Esophagus muscularis mucosa (tissue), 4 donors: ENCODE results near the gene TSPYL2. TPM values are rescaled to one million over a fixed set of nuclear protein-coding genes. Genes with fewer than 3 reads are reported as not detected.

ENCODE experiments used
- DNase-seq: peaks from one replicate; pipeline ENCODE4 v3.0.0-alpha.2; 2017; ENCODE audit errors: extremely low spot score
- H3K27ac ChIP-seq, 4 donors: fragments of 200-600 bp; sonication (generic); replicated peaks in 1 of 4; 1 replicate in 3 of 4; 2 replicates in 1 of 4; pipeline ENCODE4 v1.5.1; 2016 to 2019; ENCODE audit warnings: mild to moderate bottlenecking in 1 of 4
- H3K27me3 ChIP-seq, 4 donors: fragments of 200-600 bp; sonication (generic); one replicate each; pipeline versions ENCODE4 v1.5.1 to v1.6.0; 2016 to 2019
- H3K36me3 ChIP-seq, 4 donors: fragments of 200-600 bp; sonication (generic); one replicate each; pipeline ENCODE4 v1.5.1; 2016 to 2019
- H3K4me1 ChIP-seq, 4 donors: fragments of 200-600 bp; sonication (generic); one replicate each; pipeline ENCODE4 v1.5.1; 2016 to 2019
- H3K4me3 ChIP-seq, 4 donors: fragments of 200-600 bp; sonication (generic); 1 replicate in 2 of 4; 2 replicates in 2 of 4; pipeline ENCODE4 v1.5.1; 2016 to 2019; ENCODE audit warnings: mild to moderate bottlenecking in 4 of 4, moderate library complexity in 1 of 4
- H3K9me3 ChIP-seq, 4 donors: fragments of 200-600 bp; sonication (generic); 1 replicate in 3 of 4; 2 replicates in 1 of 4; pipeline ENCODE4 v1.5.1; 2016 to 2019
- EP300 ChIP-seq: sonication (generic); formaldehyde crosslinking; IDR thresholded peaks from one replicate; pipeline ENCODE4 v1.6.1; 2017; ENCODE audit warnings: antibody characterized with exemption
- POLR2A ChIP-seq: fragments of 450-650 bp; IDR thresholded peaks from one replicate; pipeline ENCODE4 v1.6.1; 2017; ENCODE audit warnings: antibody characterized with exemption, moderate library complexity, mild to moderate bottlenecking, low read depth
- POLR2AphosphoS5 ChIP-seq, 2 donors: sonication (generic); formaldehyde crosslinking; IDR thresholded peaks; one replicate each; pipeline ENCODE4 v1.6.1; 2017; ENCODE audit warnings: antibody characterized with exemption in 2 of 2
- WGBS: methylation state at CpG from one replicate; pipeline ENCODE4 v1.1.5; 2018; 5-methylcytosine and 5-hydroxymethylcytosine counted together
- intact Hi-C: fragments of 100-400 bp; cut with DNase I; formaldehyde crosslinking; loops from one replicate; pipeline ENCODE4 v1.15.1; 2023
- total RNA-seq, 4 donors: library from RNA; depleted of rRNA; stranded (reverse); fragments of >200 nt; gene quantifications; one replicate each; pipeline versions ENCODE4 v1.1.0 to v1.2.1, GENCODE V29; 2016
- TF ChIP-seq, protein P1 (sequence below), 3 experiments: fragments of 200-600 bp in 2 of 3; fragments of 450-650 bp in 1 of 3; sonication (generic) in 2 of 3; IDR thresholded peaks; one replicate each; pipeline ENCODE4 v1.5.1; 2017 to 2019; ENCODE audit warnings: antibody characterized with exemption in 3 of 3, mild to moderate bottlenecking in 2 of 3, moderate library complexity in 1 of 3

The TSPYL2 gene
- total RNA-seq, 4 donors from 2014 or later = 65.9 to 98.8 (median 92.2) TPM

DNA sequence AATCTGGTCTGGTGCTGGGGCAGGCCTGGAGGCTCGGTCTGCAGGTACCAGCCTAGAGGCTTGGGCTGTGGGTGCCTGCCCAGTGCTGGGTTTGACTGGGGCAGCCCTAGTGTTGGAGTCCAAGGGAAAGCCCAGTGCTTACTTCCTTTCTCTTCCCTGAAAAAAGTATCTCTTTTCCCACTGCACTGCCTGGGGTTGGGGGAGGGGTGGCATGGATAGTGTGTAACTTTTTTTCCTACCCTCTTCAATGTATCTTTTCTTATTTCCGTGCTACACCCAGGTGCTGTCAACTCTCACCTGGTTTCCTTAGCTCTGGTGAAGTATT is 33.3 kb downstream of the TSPYL2 start:
- TF ChIP-seq, protein P1, sequence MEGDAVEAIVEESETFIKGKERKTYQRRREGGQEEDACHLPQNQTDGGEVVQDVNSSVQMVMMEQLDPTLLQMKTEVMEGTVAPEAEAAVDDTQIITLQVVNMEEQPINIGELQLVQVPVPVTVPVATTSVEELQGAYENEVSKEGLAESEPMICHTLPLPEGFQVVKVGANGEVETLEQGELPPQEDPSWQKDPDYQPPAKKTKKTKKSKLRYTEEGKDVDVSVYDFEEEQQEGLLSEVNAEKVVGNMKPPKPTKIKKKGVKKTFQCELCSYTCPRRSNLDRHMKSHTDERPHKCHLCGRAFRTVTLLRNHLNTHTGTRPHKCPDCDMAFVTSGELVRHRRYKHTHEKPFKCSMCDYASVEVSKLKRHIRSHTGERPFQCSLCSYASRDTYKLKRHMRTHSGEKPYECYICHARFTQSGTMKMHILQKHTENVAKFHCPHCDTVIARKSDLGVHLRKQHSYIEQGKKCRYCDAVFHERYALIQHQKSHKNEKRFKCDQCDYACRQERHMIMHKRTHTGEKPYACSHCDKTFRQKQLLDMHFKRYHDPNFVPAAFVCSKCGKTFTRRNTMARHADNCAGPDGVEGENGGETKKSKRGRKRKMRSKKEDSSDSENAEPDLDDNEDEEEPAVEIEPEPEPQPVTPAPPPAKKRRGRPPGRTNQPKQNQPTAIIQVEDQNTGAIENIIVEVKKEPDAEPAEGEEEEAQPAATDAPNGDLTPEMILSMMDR (IDR thresholded peaks at IDR 0.05) = no peak
- TF ChIP-seq POLR2AphosphoS5 (IDR thresholded peaks at IDR 0.05) (no peak), POLR2A (no peak), EP300 (no peak)
- Histone ChIP-seq H3K4me1 (peaks cover 6 to 17% (median 13%) of the 10 kb centered on the region in 4 donors), H3K4me3 (no peak overlapping the region), H3K36me3 (peaks cover 0 to 8% (median 0%) of the 10 kb centered on the region in 4 donors), H3K27me3 (no peaks in the 10 kb centered on the region), H3K9me3 (no peaks in the 10 kb centered on the region), H3K27ac (peak overlapping the region; percentile 63 to 74 (median 68))
- intact Hi-C loops = no loop called here
- DNase-seq = no peak
- 70% methylated on average over 1 of the region's 2 CpGs for WGBS

DNA sequence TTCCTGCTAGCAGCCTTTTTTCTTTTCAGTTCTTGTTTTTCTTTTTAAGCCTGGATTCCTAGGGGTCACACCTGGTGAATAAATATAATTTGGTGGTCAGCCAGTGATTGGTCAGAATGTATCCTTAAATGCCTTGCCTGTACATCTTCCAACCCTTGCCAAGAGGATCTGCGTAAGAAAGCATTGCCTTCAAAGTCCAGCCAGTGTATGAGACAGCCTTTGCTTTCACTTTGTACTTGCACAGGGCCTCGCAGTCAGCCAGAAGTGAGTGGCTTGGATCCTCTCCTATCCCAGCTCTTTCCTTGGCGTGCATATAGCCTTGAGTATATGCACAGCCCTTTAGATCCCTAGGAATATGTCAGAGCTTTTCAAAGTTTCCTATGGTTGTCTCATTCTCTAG is 33.9 kb downstream of the TSPYL2 start:
- H3K36me3 ChIP-seq = peaks cover 0 to 8% (median 0%) of the 10 kb centered on the region in 4 donors
- H3K27me3 ChIP-seq = no peaks in the 10 kb centered on the region
- WGBS = 48% methylated on average over 3 of the region's 3 CpGs
- no peaks in the 10 kb centered on the region for H3K9me3 ChIP-seq
- DNase-seq = no peak
- H3K27ac ChIP-seq = peak overlapping the region; percentile 63 to 74 (median 68)
- TF ChIP-seq EP300 = no peak
- TF ChIP-seq POLR2AphosphoS5 (IDR thresholded peaks at IDR 0.05) = peak; percentile 28 to 56
- no peak for TF ChIP-seq POLR2A
- TF ChIP-seq, protein P1 (IDR thresholded peaks at IDR 0.05) = no peak
- peaks cover 6 to 17% (median 13%) of the 10 kb centered on the region in 4 donors for H3K4me1 ChIP-seq
- intact Hi-C loops = no loop called here
- H3K4me3 ChIP-seq = peak overlapping the region in 3 of 4 donors; percentile 13 to 27 (median 15)

DNA sequence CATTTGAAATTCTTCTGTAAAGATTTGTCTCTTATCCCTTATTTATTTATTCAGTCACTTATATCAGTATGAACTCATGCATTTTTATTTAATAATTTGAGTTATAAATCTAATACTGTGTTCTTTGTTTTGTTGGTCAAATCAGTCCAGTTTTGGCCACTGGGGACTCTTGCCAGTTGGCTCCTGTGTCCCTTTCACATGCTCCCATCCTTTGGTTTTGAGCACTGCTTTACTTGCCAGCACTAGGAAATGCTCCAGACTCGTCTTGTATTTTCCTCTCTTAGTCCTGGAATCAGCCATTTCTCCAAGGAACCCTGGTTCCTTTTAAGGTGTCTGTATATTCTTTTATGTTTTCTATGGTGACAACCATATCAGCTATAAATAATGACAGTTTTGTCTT is 39.8 kb downstream of the TSPYL2 start:
- 23% methylated on average over 1 of the region's 1 CpG for WGBS
- H3K4me3 ChIP-seq = no peak overlapping the region
- H3K4me1 ChIP-seq = peaks cover 0 to 3% (median 0%) of the 10 kb centered on the region in 4 donors
- DNase-seq = no peak
- no peaks in the 10 kb centered on the region for H3K36me3 ChIP-seq
- no peaks in the 10 kb centered on the region for H3K27me3 ChIP-seq
- intact Hi-C loops = no loop called here
- TF ChIP-seq, protein P1 (IDR thresholded peaks at IDR 0.05) = no peak
- TF ChIP-seq POLR2A = no peak
- TF ChIP-seq EP300 = no peak
- TF ChIP-seq POLR2AphosphoS5 (IDR thresholded peaks at IDR 0.05) = no peak
- peaks cover 0 to 11% (median 0%) of the 10 kb centered on the region in 4 donors for H3K9me3 ChIP-seq
- no peak overlapping the region for H3K27ac ChIP-seq

DNA sequence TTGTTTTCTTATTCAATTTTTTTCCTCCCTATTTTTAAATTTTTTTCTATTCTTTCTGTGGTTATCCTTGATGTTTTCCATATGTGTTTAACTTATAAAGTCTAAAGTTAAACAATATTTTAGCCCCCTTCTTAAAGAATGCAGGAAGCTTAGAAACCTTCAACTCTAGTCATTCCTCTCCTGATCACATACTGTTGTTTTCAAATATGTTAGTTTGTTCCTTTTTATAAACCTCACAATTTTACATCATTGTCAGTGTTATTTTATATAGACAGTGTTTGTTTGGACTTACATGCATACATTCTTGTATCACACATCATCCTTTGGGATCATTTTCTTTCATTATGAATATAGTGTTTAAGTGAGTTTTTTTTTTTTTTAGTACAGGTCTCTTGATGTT is 43.3 kb downstream of the TSPYL2 start:
- no peaks in the 10 kb centered on the region for H3K36me3 ChIP-seq
- no peak for DNase-seq
- no peak overlapping the region for H3K27ac ChIP-seq
- H3K27me3 ChIP-seq = no peaks in the 10 kb centered on the region
- H3K4me3 ChIP-seq = no peak overlapping the region
- TF ChIP-seq, protein P1 (IDR thresholded peaks at IDR 0.05) = no peak
- TF ChIP-seq POLR2A (no peak), POLR2AphosphoS5 (IDR thresholded peaks at IDR 0.05) (no peak), EP300 (no peak)
- peaks cover 0 to 3% (median 0%) of the 10 kb centered on the region in 4 donors for H3K4me1 ChIP-seq
- H3K9me3 ChIP-seq = peaks cover 0 to 11% (median 0%) of the 10 kb centered on the region in 4 donors
- intact Hi-C loops = no loop called here

DNA sequence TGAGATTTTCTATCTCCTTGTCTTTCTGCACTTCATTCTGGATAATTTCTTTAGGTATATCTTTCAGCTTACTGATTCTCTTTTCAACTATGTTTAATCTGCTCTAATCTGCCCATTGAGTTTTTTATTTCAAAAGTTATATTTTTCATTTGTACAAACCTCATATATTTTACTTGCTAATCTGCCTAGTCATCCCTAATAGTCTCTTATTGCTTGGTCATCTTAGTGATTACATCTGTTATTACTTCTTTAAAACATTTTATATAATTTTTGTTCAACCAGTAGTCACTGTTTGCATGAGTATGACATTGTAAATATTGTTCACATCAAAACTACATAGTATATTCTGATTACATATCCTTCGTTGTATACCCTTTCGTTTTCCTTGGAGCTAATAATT is 44.2 kb downstream of the TSPYL2 start:
- intact Hi-C loops = no loop called here
- Histone ChIP-seq H3K4me1 (peaks cover 0 to 3% (median 0%) of the 10 kb centered on the region in 4 donors), H3K9me3 (peaks cover 0 to 11% (median 0%) of the 10 kb centered on the region in 4 donors), H3K27ac (no peak overlapping the region), H3K4me3 (no peak overlapping the region), H3K27me3 (no peaks in the 10 kb centered on the region), H3K36me3 (no peaks in the 10 kb centered on the region)
- 89% methylated on average over 2 of the region's 2 CpGs for WGBS
- no peak for DNase-seq
- TF ChIP-seq POLR2A = no peak
- TF ChIP-seq, protein P1 (IDR thresholded peaks at IDR 0.05) = no peak
- TF ChIP-seq POLR2AphosphoS5 (IDR thresholded peaks at IDR 0.05) = no peak
- TF ChIP-seq EP300 = no peak
